Measurements from ENCODE around the gene CTAG2.
"Not testable (repeated sequence)": the region's sequence is repeated elsewhere in the genome, so short reads cannot be mapped to it uniquely, and the experiment has no call there.

GRCh38 chrX:154620767-154621414 is 32.5 kb downstream of the CTAG2 start:
- not testable (repeated sequence) for TF ChIP-seq CTCF (IDR thresholded peaks at IDR 0.05); ETV6 (CRISPR knock-in tag; IDR thresholded peaks at IDR 0.05); ZNF232 (CRISPR knock-in tag; IDR thresholded peaks at IDR 0.05); E2F5 (CRISPR knock-in tag; IDR thresholded peaks at IDR 0.05); ZNF138 (CRISPR knock-in tag; conservative IDR thresholded peaks at IDR 0.05)
